Activated CD4-positive, alpha-beta T cell treated with anti-CD3 and anti-CD28 coated beads, Interleukin-2, amount 50 U/mL, for 24 hours (primary cell): ENCODE measurements around the gene FAM120B.

Experiments used
- DNase-seq, 2 donors: peaks; one replicate each; pipeline ENCODE4 v3.0.0-alpha.2; 2020; ENCODE audit warnings: low read depth in 1 of 2, low spot score in 1 of 2

FAM120B gene

DNA sequence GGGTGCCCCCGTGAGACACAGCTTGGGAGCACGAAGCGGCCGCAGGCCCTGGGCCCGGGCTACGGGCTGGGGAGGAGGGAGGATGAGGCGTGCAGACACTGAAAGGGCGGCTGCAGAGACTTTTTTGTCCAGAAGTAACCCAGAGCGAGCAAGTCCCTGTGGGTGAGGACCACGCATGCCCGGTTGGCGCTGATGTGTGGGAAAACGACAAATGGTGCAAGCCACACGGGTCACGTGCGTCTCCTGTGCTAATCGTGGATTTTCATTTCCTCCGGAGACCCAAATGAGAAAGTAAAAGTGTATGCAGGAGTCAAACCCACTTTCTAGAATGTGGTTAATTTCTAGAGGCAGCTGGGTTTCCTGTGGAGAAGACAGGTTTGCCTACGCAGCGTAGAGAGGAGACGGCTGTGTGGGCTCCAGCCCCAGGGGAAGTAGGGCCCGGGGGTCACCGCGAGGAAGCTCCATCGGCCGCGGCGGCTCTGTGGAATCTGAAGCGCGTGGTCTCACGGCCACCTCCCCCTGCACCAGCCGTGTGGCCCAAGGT is 34.7 kb upstream of the FAM120B start:
- peak in 1 of 2 donors; percentile 71 for DNase-seq

DNA sequence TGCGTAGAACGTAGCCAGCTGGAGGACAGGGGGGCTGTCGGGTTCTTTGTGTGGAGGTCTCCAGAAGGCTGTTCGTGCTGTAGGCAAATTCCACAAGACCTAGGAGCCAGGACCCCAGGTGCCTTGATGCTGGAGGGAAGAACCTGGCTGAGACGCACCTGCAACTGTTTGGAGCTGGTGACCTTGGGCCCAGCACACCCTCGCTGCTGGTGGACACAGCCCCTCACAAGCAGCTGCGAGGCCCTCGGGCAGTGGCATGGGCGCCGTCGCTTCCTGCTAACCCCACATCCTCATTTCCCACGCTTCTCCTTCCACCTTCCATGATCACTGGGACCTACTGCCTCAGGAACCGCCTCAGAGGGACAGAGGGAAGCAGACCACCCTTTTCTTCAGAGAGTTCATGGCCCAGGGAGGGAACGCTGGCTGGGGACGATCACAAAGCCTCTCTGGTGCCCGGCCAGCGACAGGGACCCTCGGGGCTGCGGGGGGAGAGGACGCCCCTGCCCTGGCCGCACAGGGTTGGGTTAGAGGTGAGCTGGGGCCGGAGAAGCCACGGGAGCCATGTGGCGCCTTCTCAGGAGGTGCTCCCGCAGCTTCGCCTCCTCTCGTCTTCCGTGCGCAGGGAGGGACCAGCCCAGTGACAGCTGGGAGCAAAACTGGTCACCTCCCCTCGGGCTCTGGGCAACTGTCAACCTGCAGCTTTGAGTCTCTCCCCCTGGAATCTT is 34.1 kb upstream of the FAM120B start:
- no peak for DNase-seq

DNA sequence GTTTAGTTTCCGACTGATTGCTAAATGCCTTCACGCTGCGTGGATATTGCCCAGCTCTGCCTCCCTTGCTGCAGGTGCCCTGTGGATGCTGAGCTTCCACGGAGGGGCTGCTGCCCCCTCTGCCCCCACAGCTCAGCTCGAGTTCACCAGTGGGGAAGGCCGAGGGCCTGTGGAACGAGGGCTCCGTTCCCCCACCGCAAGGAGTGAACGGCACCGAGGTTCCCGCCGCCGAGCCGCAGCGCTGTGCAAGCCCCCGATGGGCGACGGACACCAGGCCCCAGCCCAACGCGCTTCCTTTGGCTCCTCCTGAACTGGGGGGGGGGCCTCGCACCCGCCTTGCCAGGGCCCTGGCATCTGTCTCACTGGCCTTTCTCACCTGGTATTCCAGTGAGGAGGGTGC is 33.4 kb upstream of the FAM120B start:
- no peak for DNase-seq

DNA sequence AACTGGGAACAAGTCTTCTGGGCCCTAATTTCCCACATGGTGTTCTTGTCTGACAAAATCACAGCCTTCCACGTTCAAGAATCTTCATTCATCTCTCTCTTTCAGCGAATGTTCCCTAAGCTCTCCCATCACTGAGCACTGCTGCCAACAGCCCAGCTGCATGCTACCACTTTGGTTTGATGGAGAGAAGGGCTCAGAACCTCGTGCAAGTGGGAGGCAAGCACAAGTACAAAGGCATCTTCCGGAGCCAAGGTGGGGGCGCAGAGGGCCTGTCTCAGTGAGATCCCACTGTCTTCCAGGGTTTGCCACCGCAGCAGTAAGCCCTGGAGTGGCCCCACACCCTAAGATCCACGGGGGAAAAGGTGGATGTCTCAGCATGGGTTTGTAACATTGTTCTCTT is 32.9 kb upstream of the FAM120B start:
- no peak for DNase-seq

DNA sequence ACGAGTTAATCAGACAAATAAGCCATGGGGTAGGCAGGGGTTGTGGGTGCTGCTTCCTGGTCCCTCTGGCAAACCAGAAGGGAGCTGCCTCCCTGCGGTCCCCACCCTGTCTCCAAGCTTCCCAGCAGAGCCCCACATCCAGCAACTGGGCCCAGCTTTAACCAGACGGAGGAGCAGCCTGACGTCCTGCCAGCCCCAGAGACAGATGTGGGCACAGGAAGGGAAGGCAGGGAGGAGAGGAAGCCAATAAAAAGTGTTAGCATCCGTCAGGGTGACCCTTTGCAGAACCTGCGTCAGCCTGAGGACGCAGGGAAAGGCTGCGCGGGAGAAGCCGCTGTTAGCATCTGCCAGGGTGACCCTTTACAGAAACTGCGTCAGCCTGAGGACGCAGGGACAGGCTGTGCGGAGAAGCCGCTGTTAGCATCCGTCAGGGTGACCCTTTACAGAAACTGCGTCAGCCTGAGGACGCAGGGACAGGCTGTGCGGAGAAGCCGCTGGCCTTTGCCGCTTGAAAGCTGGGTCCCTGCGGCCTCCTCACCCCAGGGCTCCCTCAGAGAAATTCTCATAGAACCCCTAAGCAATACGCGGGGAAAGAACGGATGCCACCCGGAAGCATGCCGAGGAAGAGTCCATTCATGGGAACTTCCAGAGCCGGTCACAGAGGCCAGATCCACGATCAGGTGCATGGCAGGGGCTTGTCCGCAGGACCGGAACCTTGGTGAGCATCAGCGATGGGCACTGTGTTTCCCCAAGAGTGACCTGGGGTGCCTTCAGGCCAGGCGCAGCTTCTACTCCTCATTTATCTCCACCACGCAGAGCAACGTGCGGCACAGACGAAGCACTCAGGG is 31.6 kb upstream of the FAM120B start:
- no peak for DNase-seq

DNA sequence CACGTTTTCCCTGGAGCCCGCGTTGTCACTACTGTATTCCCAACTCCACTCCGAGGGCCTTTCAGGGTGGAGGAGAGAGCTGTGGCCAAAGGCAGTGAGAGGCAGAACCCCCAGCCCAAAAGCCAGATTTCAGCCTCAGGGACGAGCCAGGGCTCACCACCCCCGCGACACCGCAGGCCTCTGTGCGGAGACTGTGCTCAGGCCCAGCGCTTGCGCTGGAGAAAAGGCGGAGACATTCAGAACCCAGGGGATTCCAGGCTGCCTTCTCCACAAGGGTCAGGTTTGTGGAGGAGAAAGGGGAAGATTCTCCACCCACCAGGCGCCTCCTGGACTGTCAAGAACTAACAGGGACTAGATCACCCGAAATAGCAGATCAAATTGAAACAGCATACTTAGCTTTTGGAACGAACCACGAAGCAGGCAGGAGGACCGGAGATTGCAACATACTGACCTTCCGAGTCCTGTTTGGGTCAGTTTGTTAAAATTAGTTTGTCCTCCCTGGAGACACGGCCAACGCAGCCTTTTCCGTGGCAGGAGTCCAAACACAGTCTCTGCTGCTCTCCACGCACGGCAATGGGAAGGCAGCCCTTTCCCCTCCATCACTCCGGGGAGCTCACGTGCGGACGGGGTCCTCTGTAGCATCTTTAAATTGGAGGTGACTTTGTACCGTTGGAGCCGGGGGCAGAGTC is 30.0 kb upstream of the FAM120B start:
- no peak for DNase-seq

DNA sequence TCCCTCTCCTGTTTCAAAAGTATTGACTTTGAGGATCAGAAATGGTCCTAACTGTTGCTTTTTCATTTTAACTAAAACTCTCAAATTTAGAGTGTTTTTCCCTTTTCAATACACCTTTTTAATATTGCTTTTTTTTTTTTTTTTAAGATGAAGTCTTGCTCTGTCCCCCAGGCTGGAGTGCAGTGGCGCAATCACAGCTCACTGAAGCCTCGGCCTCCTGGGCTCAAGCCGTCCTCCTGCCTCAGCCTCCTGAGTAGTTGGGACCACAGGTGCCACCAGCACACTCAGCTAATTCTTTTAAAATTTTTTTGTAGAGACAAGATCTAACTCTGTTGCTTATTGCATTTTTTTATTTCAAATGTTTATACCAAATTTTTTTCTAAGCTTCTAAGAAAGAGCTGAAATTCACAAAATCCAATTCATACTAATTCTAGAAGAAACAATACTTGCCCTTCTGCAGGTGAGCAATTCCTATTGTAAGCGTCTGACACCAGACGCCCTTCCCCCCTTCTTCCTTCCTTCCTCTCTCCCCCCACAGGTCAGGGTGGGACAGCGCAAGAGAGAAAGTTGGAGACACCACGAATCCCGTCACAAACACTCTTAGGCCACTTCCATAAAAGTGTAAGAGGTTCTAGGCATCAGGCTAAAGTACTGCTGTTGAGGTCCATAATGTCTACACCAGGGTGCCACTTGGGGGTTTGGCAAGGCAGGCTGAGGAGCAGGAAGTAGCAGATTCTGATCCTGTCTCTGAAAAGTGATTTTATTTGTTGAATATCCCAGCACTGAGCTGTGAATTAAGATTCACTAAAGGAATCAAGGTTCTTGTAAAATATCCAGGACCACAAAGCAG is 28.4 kb upstream of the FAM120B start:
- DNase-seq: no peak

DNA sequence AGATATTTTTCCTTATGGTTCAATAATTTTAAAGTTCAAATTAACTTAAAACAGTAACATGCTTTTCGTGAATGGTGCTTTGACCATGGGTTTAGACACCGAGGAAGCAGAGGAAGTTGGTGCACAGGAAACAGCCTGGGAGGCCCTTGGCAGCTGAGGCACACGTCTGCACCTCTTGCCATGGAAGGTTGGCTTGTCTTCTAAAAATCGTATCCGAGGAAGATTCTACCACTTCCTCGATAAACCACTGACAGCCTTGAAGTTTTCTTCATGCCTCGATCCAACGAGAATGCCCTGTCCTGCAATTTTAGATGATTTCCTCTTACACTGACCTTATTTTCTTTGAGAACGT is 27.8 kb upstream of the FAM120B start:
- no peak for DNase-seq

DNA sequence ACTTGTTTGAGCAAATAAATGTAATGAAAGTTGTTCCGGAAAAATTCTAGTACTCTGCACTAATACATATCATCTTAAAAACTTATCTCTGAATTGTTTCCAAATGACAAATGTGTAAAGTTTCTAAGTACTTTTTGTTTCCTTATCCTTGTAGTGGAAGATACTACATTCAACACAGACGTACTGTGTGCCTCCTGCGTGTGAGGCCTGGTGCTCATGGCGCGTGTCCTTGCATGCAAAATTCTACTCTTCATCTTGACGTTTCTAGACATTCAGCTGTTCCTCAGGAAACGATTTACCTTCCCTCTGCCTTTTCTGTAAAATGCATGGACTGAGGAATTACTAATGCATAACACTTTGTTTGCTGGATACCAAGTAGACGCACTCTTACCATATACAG is 27.1 kb upstream of the FAM120B start:
- no peak for DNase-seq

DNA sequence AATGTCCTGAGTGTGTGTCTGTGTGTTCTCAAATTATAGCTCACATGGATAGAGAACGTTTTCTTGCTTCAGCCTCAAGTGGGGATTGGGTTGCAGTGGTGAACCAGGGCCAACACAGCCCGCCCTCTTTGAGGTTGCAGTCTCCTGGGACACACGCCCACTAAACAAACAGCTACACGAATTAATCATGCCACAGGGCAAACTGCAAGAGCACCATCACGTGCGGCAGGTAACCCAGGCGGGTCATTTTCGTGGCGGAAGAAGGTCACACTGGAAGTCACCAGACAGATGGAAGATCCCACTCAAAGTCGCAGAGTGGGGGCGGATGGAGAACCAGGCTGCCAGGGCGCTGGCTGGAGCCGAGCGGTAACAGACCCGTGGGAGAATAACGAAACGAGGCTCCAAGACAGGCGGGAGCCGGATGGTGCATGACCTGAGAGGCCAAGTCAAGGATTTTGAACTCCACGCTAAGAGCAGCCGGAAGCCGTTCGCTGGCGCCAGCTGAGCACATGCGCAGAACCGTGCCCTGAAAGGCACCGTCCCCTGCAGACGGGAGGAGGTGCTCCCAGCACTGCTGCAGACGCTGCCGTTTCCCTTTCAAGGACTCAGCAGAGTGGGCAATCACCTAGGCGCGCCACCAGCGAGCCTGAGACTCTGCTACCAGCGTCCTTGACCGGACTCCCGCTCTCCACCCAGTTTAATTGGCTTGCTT is 26.4 kb upstream of the FAM120B start:
- no peak for DNase-seq

DNA sequence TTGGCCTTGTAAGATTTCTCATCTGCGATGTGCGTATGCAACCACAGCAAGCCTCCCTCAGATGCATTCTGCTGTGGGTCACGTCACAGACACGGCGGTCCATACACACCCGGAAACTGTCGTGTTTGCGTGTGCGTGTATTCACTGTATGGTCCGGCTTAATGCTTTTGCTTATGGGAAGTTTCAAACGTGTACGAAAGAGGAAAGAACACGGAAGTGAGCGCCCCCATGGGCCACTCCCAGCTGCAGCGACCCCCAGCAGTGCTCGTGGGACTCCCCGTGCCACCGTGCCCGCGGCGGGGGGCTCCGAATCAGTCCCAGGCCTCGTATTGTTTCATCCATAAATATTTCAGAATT is 25.9 kb upstream of the FAM120B start:
- no peak for DNase-seq

DNA sequence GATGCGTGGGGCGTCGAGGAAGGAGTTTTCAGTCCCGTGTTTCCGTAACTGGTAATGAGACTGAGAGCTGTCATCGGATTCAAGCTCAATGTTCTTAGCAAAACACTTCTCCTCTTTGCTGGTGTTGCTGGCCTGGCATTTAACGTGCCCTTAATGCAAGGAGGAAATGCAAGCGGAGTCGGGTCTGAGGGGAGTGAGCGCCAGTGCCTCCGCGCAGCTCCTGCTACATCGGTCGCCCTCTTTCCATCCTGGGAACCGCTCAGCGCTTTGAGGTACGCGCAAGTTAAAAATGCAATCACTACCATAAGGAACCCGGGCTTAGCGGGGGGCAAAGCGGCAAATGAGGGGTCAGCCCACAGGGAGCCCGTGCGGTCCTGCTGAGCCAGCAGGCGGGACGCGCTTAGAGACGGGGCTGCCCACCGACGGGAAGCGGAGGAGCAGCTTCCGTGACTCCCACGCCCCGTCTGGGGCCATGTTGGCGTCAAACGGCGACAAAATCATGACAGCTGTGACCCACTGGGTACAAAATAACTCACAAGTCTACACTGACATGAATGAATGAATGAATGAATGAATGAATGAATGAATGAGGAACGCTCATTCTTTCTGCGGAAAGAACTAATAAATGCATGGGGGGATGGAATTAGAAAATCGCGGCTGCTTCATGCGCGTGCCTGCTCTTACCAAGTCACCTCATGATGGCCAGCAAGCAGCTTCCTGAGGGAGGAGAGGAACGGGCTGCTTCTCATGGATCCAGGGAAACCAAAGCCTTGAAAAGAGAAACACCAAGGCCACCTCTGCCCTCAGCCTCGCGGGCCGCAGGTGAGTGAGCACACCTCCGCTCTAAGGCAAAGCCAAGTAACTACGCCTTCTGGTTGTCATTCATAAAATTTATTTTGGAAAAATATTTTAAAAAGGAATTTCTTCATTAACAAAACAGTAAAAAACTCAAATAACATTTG is 24.9 kb upstream of the FAM120B start:
- no peak for DNase-seq

DNA sequence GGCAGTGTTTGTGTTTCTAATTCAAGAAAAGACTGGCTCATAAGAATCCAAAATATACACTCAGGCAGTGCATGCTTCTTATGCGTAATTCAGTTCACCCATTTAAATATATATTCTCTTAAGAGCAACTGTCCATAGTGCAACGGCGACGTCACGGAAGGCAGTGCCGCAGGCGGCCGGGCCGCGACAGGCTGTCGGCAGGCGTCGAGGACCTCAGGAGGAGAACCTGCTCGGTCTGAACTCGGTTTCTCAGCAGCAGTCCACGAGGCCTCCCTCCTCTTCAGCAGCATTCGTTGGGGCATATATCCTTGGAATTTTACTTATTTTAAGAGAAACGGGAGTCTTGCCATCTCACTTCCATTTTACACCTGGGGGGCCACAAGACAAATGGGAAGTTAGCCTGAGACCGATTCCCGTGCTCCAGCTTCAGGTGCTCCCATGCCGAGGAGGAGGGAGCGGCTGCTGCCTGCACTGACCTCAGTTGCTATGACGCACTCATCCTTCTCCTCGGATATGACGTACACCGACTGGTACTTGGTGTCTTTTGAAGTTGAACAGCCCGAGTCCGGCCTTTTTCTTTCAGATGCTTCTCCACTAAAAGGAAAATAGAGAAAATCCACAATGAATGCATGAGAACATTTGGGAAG is 23.9 kb upstream of the FAM120B start:
- no peak for DNase-seq

DNA sequence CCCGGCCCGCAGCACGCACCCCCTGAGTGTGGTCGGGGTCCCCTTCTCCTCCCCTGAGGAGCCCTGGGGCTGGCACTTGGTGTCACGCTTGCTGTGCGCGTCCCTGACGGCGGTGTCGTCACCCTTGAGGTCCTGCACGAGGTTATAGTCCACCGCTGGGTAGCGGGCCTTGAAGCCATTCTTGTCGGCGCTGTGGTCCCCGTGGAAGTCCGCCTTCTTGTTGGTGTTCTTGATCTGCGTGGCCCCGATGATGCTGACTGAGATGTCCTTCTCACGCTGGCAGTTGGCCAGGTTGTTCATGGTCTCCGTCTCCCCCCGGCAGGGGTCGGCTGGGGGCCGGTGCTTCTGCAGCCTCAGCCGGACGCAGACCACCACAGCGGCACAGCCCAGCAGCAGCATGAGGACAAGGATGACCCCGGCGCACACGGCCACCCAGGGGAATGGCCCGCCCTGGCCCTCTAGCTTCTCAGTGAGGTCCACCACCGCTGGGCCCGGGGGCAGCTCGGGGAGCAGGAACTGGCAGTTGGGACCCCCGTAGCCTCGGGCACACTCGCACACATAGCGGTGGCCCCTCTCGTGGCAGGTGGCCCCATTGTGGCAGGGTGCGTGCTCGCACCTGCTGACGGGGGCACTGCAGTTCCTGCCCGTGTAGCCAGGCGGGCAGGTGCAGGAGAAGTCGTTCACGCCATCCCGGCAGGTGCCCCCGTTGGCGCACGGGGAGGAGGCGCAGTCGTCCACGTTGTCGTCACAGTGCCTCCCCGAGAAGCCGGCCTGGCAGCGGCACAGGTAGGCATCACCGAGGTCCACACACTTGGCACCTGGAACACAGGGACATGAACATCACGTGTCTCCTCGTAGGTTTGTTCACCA is 23.1 kb upstream of the FAM120B start:
- DNase-seq: no peak

DNA sequence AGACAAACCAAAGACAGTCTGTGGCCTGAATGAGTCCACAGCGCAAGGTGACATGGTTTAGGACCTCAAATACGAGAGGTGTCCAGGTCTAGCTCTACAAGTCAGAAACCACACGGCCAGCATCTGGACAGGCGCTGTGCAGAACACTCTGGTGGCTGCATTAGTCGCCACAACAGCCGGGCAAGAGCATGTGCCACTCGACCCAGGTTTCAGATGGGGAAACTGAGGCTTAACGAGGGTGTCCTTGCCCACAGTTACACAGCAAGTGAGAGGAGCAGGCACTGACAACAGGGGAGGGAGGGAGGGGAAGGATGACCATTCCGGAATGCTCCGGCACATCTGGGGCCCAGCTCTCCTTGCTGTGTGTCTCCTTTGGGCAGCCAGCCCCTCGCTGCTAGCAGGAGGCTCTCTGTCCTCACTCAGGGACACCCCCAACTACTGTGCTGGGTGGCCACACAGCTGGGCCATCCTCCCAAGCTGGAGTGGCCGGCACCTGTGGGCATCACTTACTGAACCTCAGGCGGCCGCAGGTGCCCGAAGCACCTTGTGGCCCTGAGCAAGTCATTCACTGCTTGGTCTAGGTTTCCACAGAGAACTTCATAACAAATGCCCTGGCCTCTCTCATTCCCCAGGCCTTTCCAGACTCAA is 22.3 kb upstream of the FAM120B start:
- no peak for DNase-seq

DNA sequence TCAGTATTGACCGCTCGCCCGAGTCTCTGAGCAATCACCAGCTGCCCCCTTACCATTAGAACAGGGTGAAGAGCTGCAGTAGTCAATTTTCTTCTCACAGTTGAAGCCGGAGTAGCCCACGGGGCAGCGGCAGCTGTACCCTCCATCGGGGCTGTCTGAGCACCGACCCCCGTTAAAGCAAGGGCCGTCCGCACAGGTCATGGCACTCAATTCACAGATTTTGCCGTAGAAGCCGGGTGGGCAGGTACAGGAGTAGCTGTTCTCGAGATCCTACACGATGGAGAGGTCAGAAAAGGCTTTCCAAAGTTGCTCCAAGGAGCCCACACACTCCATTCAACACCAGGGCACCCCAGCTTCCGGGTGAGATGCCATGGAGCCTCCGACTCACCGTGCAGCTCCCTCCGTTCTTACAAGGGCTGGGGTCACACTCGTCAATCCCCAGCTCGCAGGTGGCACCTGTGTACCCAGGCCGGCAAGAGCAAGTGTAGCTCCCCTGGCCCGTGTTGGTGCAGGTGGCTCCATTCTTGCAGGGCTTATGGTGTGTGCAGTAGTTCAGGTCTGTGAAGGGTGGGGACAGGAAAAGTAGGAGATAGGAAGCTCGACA is 21.6 kb upstream of the FAM120B start:
- no peak for DNase-seq

DNA sequence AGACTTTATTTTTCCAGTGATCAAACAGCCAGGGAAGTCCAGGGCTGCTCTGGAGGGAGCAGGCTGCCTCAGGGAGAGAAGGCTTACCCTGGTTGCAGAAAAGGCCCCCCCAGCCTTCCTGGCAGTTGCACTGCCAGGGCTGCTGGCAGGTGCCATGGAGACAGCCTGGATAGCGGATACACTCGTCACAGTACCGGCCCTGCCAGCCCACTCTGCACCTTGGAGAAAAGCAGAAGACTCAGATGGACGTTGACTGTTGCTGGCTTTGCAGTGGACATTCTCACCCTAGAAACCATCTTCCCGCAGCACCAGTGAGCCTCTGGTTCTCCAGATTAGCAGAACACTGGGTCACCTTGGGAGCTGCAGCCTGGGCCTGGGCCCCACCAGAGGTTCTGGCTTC is 21.1 kb upstream of the FAM120B start:
- no peak for DNase-seq
